NB4 (cell line): ENCODE data around the gene KIAA1958.

ENCODE experiments used
- DNase-seq: peaks from one replicate; pipeline ENCODE4 v3.0.0; 2010; ENCODE audit warnings: low read depth
- H3K4me3 ChIP-seq: one replicate; pipeline ENCODE4 v1.5.1; 2011; ENCODE audit warnings: mild to moderate bottlenecking, low read depth, low read length, moderate library complexity
- CTCF ChIP-seq: IDR thresholded peaks from one replicate; pipeline ENCODE4 v1.5.1; 2012; ENCODE audit warnings: low read depth, low read length
- MAX ChIP-seq: IDR thresholded peaks from 2 replicates; pipeline ENCODE4 v1.6.1; 2011; ENCODE audit warnings: low read depth, low read length
- MYC ChIP-seq: IDR thresholded peaks from 2 replicates; pipeline ENCODE4 v1.6.1; 2011; ENCODE audit warnings: low read depth, low read length
- POLR2A ChIP-seq: IDR thresholded peaks from 2 replicates; pipeline ENCODE4 v1.6.1; 2011; ENCODE audit warnings: mild to moderate bottlenecking; ENCODE audit not compliant: insufficient read length; ENCODE audit errors: extremely low read depth

Gene KIAA1958

GRCh38 chr9:112485574-112485973 lies 1.1 kb upstream of the KIAA1958 start:
- H3K4me3 ChIP-seq: peak overlapping the region; percentile 80
- no peak for DNase-seq
- TF ChIP-seq MYC (no peak), MAX (no peak), CTCF (no peak), POLR2A (no peak)

- DNase-seq: peak; percentile 69
- peak overlapping the region; percentile 89 for H3K4me3 ChIP-seq
- no peak for TF ChIP-seq MYC
- TF ChIP-seq MAX: no peak
- no peak for TF ChIP-seq POLR2A
- TF ChIP-seq CTCF: no peak
Measured at GRCh38 chr9:112487008-112487798, 576 bp downstream of the KIAA1958 start.

GRCh38 chr9:112487799-112488340 lies 1.2 kb downstream of the KIAA1958 start:
- DNase-seq: peak; percentile 17
- no peak for TF ChIP-seq POLR2A
- peak overlapping the region; percentile 89 for H3K4me3 ChIP-seq

GRCh38 chr9:112489039-112489546 lies 2.5 kb downstream of the KIAA1958 start:
- no peak for DNase-seq
- H3K4me3 ChIP-seq: peak overlapping the region; percentile 89
- TF ChIP-seq CTCF: no peak

- DNase-seq: no peak
Measured at GRCh38 chr9:112489876-112490666, 3.4 kb downstream of the KIAA1958 start.

More at GRCh38 chr9:112489876-112490666, 3.4 kb downstream of the KIAA1958 start:
- no peak for TF ChIP-seq CTCF
- TF ChIP-seq MYC: no peak
- no peak for TF ChIP-seq POLR2A
- TF ChIP-seq MAX: no peak
- H3K4me3 ChIP-seq: peak overlapping the region; percentile 12
